Uterus (tissue), 2 donors: ENCODE results near the gene DCT.

Source experiments
- CTCF ChIP-seq, 4 experiments: fragments of 200-600 bp in 2 of 4; fragments of 450-650 bp in 2 of 4; sonication (generic) in 2 of 4; IDR thresholded peaks; one replicate each; pipeline ENCODE4 v1.5.1; 2016 to 2019; ENCODE audit warnings: antibody characterized with exemption in 4 of 4, mild to moderate bottlenecking in 2 of 4, moderate library complexity in 1 of 4
- POLR2A ChIP-seq, 2 donors: fragments of 450-650 bp; IDR thresholded peaks; one replicate each; pipeline ENCODE4 v1.6.1; 2016; ENCODE audit warnings: antibody characterized with exemption in 2 of 2, mild to moderate bottlenecking in 1 of 2, moderate library complexity in 1 of 2

DNA sequence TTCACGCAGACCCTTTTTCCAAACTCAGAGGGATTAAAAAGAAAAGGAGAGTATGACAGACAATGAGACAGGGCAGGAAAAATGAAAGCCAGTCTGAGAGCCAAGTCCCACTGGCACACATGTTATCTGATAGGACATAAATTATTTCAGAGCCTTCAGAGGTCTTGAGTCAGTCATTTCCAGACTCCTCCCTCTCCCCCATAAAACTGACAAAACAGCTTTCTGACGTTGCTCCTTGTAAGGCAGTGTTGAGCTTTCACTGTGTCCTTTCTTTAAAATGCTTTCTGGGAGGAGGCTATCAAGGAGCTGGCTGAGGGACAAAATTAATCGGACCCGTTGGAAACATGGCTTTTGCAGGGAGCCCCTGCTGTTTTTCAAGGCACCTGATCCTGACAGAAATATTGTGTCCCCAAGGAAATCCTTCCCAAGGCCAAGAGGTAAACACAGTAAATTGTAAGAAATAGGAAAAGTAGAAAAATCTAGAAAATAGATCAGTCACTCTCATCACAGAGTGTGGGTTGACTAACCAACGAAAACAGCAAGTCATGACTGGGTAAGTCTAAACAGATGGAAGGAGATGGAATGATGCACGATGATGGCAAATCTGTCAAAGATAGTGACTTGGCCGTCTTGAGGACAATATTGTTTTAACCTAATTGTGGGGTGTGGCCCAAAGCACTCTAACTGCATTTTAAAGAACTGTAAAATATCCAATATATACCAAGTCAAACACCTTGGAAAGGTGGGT lies 89.7 kb downstream of the DCT start:
- TF ChIP-seq POLR2A (IDR thresholded peaks at IDR 0.05) (no peak), CTCF (IDR thresholded peaks at IDR 0.05) (no peak)
